HG03175 (cell line): ENCODE measurements around the gene GINS2.

Source experiments
- ATAC-seq: cut with Tn5 transposase; IDR thresholded peaks from one replicate; pipeline ENCODE4 v1.9.1; 2021; ENCODE audit warnings: mild to moderate bottlenecking, moderate library complexity; ENCODE audit not compliant: unreplicated experiment

GINS2 gene

DNA sequence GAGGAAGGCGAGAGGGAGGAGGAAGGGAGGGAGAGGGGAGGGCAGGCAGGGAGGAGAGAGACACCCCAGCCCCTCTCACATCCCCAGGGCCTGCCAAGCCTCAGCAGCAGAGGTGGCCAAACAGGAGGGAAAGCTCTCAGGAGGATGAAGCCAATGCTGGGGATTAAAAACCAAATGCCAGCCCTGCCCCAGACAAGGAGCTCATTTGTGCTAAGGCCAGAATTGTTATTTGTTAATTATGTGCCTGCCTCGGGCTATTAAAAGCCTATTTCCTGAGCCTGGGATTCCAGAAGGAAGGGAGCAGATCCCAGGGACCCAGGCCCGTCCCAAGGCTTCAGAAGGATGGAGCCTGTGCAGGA lies 27.9 kb upstream of the GINS2 start:
- no peak for ATAC-seq

DNA sequence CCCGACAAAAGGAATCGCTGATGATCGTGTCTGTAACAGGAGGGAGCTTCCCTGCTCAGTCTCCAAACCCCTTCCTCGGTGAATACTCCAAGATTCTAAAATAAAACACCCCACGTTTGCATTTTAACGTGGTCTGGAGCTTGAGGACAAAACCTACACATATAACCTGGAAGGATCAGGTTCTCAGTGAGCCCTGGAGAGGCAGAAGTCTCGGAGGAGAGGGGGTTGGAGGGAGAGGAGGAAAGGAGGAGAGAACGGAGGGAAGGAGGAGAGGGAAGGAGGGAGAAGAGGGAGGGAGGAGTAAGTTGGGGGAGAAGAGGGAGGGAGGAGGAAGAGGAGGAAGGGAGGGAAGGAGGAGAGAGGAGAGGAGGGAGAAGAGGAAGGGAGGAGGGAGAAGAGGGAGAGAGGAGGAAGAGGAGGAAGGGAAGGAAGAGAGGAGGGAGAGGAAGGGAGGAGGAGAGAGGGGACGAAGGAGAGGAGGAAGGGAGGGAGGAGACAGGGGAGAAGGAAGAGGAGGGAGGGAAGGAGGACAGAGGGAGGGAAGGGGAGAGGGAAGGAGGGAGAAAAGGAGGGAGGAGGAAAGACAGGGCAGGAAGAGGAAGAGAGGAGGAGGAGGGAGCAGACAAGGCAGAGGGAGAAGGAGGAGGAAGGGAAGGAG lies 27.4 kb upstream of the GINS2 start:
- ATAC-seq, result no peak

DNA sequence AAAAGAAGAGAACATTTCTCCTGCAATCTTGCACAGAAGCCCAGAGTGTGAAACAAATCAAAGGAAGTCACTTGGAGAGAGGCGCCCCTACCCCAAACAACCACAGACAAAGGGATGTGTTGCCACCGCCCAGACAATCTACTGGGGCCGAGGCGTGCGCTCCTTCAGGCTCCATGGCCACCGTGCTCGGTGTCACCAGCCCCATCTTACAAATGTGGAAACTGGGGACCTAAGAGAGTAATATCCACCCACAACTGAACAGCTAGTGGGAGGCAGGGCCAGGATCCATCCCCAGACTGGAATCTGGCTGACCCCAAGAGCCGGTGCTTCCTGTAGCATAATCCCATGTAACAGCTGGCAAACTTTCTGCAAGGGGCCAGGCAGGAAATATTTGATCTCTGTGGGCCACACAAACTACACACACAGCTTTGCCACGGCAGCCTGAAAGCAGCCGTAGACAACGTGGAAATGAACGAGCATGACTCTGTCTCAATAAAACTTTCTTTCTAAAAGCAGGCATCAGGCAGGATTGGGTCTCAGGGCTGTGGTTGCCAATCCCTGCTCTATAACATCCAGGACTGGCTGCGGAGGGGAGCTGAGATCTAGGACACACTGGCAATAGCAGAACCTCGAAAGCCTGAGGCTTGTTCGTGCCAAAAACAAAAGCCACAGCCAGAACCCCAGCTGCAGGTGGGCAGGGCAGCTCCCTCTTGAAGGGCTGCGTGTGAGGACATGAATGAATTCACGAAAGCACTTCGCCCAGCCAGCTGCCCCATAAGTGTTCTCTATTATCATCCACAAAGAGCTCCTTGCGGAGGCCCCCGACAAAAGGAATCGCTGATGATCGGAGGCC lies 26.6 kb upstream of the GINS2 start:
- no peak for ATAC-seq

DNA sequence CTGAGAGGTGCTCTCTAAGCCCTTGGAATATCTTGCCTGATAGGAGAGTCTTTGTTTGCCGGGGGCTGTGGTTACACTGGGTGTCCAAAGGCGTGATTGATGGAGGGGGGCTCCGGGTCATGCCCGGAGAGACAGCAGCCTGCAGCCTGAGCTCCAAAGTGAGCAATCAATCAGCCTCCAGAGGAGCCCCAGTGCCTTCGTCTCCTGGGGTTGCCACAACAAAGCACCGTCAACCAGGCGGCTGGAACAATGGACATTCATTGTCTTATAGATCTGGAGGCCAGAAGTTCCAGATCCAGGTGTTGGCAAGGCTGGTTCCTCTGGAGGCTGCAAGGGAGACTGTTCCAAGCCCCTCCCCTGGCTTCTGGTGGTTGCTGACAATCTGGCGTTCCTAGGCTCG lies 24.0 kb upstream of the GINS2 start:
- no peak for ATAC-seq

DNA sequence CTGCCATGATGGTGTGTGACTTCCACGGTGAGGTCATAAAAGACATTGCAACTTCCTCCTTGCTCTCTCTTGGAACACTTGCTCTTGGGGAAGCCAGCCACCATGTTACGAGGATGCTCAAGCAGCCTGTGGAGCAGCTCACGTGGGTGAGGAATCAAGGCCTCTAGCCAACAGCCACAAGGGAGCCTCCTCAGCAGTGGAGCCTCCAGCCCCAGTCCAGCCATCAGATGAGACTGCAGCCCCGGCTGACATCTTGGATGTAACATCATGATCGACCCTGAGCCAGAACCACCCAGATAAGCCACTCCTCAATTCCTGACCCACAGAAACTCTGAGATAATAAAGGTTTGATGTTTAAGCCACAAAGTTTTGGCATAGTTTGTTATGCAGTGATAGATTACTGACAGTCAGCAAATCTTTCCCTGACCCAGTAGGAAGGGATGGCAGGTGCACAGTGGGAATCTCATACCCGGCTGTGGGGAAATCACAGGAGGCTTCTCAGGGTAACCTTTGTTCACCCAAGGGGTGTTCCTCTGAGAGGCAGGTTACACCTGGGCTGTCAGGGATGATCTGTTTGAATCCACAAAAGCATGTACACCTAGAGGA lies 23.3 kb upstream of the GINS2 start:
- no peak for ATAC-seq

DNA sequence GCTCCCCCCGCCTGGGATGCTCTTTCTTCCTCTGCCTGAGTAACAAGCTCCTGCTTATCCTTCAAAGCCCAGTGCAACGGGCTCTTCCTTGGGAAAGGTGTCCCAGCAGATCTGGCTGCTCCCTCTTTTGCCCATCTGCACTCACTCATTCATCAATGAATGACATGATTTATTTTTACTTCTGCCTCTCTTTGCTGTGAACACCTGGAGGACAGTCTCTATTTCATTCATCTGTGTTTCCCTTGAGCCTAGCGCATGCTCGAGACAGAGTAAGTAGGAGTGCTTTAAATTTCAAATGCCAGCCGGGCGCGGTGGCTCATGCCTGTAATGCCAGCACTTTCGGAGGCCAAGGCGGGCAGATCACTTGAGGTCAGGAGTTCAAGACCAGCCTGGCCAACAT lies 22.0 kb upstream of the GINS2 start:
- no peak for ATAC-seq

DNA sequence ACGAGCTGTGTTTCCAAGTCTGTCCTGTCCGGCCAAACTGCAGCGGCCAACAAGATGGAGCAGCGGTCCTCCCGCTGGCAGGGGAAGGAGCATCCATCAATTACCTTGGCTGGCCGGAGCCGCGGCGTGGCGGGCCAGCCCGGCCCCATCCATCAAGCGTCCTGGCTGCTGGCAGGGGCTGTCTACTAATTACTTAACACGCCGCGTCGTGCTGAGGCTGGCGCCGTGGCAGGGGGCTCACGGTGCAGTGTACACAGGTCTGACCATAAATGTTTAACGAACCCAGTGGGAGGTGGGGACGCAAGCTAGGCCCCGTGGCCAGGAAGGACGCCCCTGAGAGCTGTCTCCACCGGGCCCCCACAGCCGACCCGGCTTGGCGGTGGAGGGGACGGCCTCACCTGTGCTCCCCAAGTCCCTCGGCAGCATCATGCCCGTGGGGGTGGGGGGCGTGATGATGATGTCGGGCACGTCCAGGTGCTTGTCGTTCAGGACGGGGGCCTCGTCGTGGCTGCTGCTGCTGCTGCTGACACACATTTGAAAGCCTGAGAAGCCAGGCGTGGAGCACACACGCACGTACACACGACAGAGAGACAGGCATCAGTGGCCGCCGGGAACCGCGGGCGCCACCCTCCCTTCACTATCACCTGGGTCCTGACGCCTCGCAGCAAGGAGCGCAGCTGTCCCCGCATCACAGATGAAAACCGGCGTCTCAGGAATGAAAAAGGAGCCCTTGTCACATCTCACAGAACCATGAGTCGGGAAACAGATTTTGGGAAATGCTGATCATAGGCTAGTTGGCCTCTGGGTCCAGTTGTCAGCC lies 21.2 kb upstream of the GINS2 start:
- no peak for ATAC-seq

DNA sequence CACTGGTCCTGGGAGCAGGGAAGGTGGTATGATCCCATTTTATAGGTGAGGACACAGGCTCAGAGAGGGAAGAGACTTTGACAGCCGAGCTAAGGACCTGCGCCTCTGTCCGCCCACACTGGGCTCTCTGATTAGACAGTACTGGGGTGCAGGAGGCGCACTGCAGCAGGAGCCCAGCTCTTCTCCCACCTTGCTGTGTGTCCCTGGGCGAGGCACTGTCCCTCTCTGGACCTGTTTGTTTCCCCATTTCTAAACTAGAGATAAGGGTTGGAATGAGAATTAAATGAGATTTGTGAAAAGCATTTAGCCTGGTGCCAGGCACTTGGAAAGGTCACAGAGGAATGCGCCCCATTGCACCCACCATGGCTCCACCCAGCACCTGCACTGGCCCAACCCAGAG lies 19.6 kb upstream of the GINS2 start:
- ATAC-seq, result no peak

DNA sequence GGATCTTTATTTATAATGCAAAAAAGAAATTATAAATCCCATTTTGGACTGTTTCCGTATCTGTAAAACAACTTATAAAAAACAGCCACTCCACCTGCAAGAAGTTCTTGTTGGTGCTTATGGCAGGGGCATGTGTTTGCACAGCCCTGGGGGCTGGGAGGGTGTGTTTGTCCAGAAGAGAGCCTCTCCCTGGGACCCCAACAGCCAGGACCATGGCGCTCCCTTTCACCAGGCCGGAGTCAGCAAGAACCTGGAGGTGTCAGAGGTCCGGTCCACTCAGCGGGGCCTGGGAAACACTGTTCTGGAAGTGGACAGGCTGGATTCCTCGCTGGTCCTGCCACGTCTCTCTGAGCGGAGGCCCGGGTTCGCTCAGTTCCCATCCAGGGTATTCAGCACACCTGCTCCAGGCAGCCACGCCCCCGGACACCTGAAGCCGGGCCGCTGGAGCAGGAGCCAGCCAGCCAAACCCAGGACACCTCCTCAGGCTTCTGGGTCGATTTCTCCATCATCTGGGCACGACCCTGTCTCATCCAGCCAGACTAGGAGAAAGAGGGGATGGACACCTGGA lies 18.9 kb upstream of the GINS2 start:
- ATAC-seq, result no peak

DNA sequence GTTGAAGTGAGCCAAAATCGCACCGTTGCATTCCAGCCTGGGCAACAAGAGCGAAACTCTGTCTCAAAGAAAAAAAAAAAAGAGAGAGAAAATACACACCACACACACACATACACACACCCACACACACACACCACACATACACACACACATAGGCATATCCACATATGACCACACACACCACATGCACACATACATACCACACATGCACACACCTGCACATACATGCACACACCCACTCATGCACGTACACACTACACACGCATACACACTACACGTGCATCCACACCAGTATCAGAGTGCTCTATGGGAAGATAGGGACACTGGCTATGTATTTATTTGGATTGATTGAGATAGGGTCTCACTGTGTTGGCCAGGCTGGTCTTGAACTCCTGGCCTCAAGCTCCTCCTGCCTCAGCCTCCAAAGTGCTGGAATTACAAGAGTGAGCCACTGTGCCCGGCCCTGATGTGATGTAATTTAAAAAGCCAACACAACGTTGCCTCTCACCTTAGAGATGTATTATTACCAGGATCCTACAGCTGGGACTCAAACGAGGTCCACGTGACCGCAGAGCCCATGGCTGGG lies 17.8 kb upstream of the GINS2 start:
- ATAC-seq, result no peak

DNA sequence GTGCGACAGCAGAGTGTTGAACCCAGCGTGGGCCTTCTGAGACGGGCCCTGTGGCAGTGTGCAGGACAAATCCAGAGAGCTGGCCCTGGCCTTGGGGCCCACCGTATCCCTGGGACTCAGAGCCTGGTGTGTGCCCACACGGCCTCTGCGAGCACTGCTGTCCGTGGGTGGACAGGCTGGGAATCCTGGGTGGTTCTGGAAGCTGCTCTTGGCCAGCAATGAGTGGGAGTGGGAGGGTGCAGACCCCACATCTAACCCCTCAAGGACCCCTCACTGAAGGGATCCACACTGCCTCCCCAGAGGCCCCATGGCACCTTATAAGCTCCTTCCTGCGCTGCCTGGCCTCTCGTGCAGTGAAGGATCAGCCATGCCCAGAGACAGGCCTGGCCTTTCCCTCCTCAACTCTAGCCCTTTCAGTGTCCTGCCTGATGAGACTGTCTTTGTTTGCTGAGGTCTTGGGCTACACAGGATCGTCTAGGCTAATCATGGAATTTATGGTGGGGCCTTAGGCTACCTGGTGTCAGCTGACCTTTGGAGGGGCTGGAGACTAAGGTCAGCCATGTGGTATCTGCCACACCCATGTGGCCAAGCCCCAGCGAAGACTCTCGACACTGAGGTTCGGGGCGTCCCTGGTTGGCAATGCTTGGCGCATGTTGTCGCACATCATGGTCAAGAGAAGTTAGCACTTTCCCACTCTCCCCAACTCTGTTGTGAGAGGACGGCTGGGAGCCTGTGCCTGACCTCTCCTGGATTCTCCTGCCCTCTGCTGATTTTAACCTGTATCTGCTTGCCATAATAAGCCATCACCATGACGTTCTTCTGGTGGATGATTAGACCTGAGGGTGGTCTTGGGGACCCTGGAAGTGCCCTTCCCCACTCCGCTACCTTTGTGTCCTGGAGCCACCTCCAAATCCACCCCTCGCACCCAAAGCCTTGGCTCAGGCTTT lies 16.4 kb upstream of the GINS2 start:
- no peak for ATAC-seq

DNA sequence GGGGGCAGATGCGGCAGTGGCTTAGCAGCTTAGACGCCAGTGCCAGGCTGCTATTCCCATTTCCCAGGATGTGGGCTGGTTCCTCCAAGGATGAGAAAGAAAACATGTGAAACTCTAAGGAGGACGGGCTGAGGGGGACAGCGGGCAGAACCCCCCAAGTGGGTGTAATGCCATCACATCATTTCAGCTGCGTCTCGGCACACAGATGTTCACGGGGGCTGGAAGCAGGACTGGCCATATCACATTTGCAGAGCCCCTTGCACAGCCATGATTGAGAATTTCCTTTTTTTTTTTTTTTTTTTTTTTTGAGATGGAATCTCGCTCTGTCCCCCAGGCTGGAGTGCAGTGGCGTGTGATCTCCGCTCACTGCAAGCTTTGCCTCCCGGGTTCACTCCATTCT lies 15.3 kb upstream of the GINS2 start:
- no peak for ATAC-seq

DNA sequence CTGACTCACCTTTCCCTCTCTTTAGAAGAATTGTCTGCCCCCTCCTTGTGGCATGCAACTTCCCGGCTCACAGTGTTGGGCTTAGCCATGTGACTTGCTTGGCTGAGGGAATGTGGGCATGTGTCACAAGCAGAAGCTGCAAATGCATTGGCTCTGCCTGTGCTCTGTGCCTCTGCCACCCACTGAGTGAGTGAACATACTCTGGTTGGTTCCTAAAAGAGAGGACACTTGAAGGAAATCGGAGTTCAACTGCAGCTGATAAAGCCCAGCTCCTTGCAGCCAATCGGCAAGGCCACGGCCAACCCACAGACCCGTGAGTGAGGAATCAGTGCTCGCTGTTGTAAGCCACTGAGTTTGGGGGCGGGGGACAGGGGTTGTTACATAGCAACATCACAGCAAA lies 10.9 kb upstream of the GINS2 start:
- ATAC-seq, result no peak

DNA sequence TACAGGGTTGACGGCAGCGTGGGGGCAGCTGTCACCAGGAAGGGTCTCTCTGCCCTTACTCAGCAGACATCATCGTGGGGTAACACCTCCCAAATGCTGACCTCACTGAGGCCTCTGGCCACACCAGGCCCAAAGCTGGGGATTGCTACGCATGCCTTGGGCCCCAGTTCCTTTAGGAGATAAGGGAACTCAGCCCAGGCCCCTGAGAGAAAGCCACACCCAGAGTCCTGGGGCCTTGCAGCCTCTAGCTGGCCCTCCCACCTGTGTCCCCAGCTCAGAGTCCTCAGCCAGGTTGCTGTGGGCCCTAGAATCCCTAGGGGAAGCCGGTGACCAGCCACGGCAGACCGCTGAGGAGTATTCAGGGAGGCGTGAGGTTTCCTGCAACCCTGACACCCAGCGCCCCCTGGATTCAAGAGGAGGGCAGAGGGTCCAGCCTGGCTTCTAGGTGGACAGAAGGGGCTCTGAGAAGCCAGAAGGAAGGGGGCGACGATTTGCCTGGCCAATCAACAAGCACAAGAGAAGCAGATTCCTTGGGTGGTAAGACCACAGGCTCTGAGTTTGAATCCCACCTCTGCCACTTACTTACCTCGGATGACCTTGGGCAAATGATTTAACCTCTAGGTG lies 10.3 kb upstream of the GINS2 start:
- ATAC-seq, result no peak

DNA sequence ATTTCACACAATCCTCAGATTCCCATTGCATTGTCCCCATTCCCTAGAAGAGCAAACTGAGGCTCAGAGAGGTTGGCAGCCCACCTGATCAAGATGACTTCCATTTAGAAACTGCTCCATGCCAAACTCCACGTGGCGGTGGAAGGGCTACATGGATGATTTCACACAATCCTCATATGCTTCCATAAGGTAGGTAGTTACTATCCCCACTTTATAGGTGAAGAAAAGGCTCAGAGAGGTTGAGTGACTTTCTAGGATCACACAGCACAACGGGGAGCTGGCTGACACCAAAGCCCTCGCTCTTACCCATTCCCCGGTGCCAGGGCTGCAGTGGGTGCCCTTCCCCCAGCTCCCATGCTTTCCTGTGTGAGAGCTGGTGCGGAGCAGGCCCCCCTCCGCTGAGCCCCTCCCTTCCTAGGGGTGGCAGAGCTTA lies 9.7 kb upstream of the GINS2 start:
- no peak for ATAC-seq

DNA sequence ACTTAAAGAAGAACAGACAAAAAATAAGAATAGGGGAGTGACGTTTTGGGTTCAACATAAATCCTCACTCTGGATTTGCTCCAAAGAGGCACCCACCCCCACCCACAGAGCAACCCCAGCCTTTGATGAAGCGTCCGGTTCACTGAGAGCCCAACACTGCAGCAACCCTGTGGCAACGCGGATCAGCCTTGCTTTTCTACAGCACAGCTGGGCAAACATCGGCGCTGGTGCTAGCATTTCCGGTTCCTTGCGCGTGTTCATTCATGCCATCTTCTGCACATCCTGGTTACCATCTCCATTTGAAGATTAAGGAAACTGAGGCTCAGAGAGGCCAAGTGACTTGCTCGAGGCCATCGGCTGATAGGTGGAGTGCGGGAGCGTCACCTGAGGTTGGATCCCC lies 8.7 kb upstream of the GINS2 start:
- no peak for ATAC-seq

DNA sequence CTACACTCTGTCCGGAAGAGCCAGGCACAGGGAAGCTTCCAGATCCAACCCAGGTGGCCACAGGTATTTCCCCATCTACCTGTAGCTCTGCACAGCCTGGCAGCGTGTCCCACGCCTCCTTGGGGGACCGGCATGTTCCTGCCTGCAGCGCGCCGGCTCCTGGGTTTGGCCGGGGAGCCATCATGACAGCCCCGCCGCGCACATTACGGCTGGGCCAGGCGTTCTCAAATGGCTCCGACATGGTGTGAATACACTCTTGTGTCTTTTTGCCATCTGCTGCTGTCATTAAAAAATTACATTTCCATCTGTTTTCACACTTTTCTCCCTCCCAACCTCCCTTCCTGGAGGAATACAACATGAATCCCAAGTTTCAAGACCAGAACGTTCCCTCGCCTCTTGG lies 8.0 kb upstream of the GINS2 start:
- ATAC-seq, result no peak

DNA sequence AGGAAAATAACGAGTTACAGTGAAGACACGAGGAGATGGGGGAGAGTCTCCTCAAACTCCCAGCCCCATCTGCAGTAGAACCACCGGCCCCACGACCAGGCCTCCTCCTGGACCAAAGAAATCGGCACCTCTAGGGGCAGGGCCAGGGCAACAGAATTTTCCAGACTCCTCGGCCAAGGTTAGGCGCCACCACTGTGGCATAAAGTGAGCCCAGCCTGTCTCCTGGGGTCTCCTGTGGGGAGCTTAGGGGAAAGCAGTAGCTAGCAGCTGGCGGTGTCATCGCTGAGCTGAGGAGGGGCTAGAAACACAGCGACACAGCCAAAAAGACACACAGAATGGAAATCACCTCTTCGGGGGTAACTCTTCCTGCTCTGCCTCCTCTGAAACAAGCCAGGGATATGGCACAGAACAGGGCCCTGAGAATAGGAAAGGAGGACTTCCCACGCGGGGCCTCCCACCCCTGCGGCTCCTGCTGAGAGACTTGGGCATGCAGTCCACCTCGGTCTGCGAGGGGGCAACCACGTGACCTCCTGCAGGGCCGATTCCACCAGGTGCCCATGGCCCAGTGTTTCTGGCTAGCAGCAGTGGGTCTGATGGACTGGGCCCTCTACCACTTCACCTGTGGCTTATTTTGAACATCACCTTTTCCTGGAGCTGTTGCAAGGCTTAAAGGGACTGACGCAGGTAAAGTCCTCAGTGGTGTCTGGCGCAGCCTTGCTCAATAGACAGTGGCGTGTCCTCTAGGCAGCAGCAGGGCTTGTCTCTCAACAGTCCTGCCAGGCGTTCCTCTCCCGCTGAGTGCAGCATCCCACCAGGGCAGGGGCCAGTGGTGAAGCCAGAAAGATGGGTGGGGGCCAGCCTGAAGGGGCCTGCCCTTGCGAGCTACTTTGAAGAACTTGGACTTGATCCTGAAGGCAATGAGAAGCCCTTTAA lies 6.7 kb upstream of the GINS2 start:
- no peak for ATAC-seq
